CD14-positive monocyte (primary cell): ENCODE results near the gene SPTBN4. TPM values are rescaled to one million over a fixed set of nuclear protein-coding genes. Genes with fewer than 3 reads are reported as not detected.

Source experiments
- DNase-seq, 3 donors: peaks; one replicate each; pipeline ENCODE4 v3.0.0-alpha.2; 2011 to 2022
- H2AFZ ChIP-seq: 2 replicates; pipeline ENCODE4 v1.6.0; 2012; ENCODE audit warnings: mild to moderate bottlenecking, low read depth, low read length, inconsistent platforms; ENCODE audit not compliant: insufficient read depth, poor library complexity, severe bottlenecking
- H3K27ac ChIP-seq, 2 donors: 1 replicate in 1 of 2; 2 replicates in 1 of 2; pipeline ENCODE4 v1.5.1; 2012 to 2013; ENCODE audit warnings: low read length in 2 of 2, control low read depth in 1 of 2, inconsistent platforms in 1 of 2, low read depth in 1 of 2, mild to moderate bottlenecking in 1 of 2
- H3K27me3 ChIP-seq, 2 donors: one replicate each; pipeline versions ENCODE4 v1.6.0 to v1.6.1; 2011 to 2013; ENCODE audit warnings: low read length in 2 of 2; ENCODE audit not compliant: control insufficient read depth in 2 of 2, insufficient read depth in 2 of 2
- H3K36me3 ChIP-seq, 2 donors: replicated peaks in 1 of 2; 1 replicate in 1 of 2; 2 replicates in 1 of 2; pipeline versions ENCODE4 v1.5.1 to v1.6.1; 2012 to 2013; ENCODE audit warnings: low read length in 2 of 2, control low read depth in 1 of 2, inconsistent platforms in 1 of 2, mild to moderate bottlenecking in 1 of 2; ENCODE audit not compliant: insufficient read depth in 2 of 2, control insufficient read depth in 1 of 2
- H3K4me1 ChIP-seq, 2 donors: 1 replicate in 1 of 2; 2 replicates in 1 of 2; pipeline versions ENCODE4 v1.5.1 to v1.6.1; 2012 to 2013; ENCODE audit warnings: low read length in 2 of 2, control low read depth in 1 of 2, inconsistent platforms in 1 of 2, mild to moderate bottlenecking in 1 of 2, moderate library complexity in 1 of 2; ENCODE audit not compliant: insufficient read depth in 2 of 2, control insufficient read depth in 1 of 2
- H3K4me2 ChIP-seq: replicated peaks from 2 replicates; pipeline ENCODE3; 2012; ENCODE audit warnings: low read length, moderate library complexity, mild to moderate bottlenecking; ENCODE audit not compliant: poor library complexity, severe bottlenecking; ENCODE audit errors: extremely low read depth
- H3K4me3 ChIP-seq, 3 experiments: fragments of 200-600 bp in 1 of 3; sonication (generic) in 1 of 3; replicated peaks in 1 of 3; 1 replicate in 2 of 3; 2 replicates in 1 of 3; pipeline ENCODE4 v1.5.1; 2011 to 2013; ENCODE audit warnings: low read length in 3 of 3, mild to moderate bottlenecking in 3 of 3, control low read depth in 2 of 3, low read depth in 2 of 3, inconsistent platforms in 1 of 3, moderate library complexity in 1 of 3
- H3K79me2 ChIP-seq: 2 replicates; pipeline ENCODE4 v1.6.0; 2012; ENCODE audit warnings: mild to moderate bottlenecking, control low read depth, inconsistent platforms, low read length, moderate library complexity; ENCODE audit not compliant: insufficient read depth
- H3K9ac ChIP-seq: 2 replicates; pipeline ENCODE4 v1.6.0; 2017; ENCODE audit warnings: low read length, mild to moderate bottlenecking; ENCODE audit not compliant: insufficient read depth, poor library complexity, severe bottlenecking
- H3K9me3 ChIP-seq, 2 donors: replicated peaks in 1 of 2; 1 replicate in 1 of 2; 2 replicates in 1 of 2; pipeline versions ENCODE4 v1.5.1 to v1.6.1; 2012 to 2013; ENCODE audit warnings: low read length in 2 of 2, control low read depth in 1 of 2; ENCODE audit not compliant: control insufficient read depth in 1 of 2, insufficient read depth in 1 of 2
- H4K20me1 ChIP-seq: 2 replicates; pipeline ENCODE4 v1.6.0; 2012; ENCODE audit warnings: mild to moderate bottlenecking, low read length, control low read depth, moderate library complexity; ENCODE audit not compliant: insufficient read depth
- H3K27ac Mint-ChIP-seq, 7 donors: one replicate each; pipeline ENCODE4 v1.8.0; 2020; ENCODE audit warnings: mild to moderate bottlenecking in 7 of 7, mixed read lengths in 7 of 7, moderate library complexity in 6 of 7, inconsistent platforms in 2 of 7
- H3K27me3 Mint-ChIP-seq, 3 donors: one replicate each; pipeline ENCODE4 v1.8.0; 2021 to 2022; ENCODE audit warnings: low read depth in 3 of 3, mild to moderate bottlenecking in 3 of 3, mixed read lengths in 3 of 3, moderate library complexity in 3 of 3, inconsistent platforms in 1 of 3
- H3K36me3 Mint-ChIP-seq, 2 donors: one replicate each; pipeline ENCODE4 v1.8.0; 2020; ENCODE audit warnings: mixed read lengths in 2 of 2, inconsistent platforms in 1 of 2, mild to moderate bottlenecking in 1 of 2
- H3K4me1 Mint-ChIP-seq: one replicate; pipeline ENCODE4 v1.8.0; 2020; ENCODE audit warnings: mild to moderate bottlenecking, mixed read lengths
- H3K4me3 Mint-ChIP-seq, 2 donors: one replicate each; pipeline ENCODE4 v1.8.0; 2020; ENCODE audit warnings: mild to moderate bottlenecking in 2 of 2, mixed read lengths in 2 of 2, moderate library complexity in 1 of 2
- H3K9me3 Mint-ChIP-seq, 7 donors: one replicate each; pipeline ENCODE4 v1.8.0; 2020 to 2022; ENCODE audit warnings: mixed read lengths in 7 of 7, mild to moderate bottlenecking in 6 of 7, moderate library complexity in 6 of 7, inconsistent platforms in 2 of 7
- CTCF ChIP-seq: fragments of 200-600 bp; IDR thresholded peaks from one replicate; pipeline ENCODE4 v1.8.0; 2022; ENCODE audit warnings: antibody characterized with exemption, mild to moderate bottlenecking
- WGBS: methylation state at CpG from one replicate; pipeline ENCODE4 v1.1.5; 2013; ENCODE audit warnings: missing lambda C conversion rate; ENCODE audit not compliant: insufficient coverage; 5-methylcytosine and 5-hydroxymethylcytosine counted together
- intact Hi-C, 2 donors: fragments of 100-400 bp; cut with micrococcal nuclease; formaldehyde crosslinking; loops; one replicate each; pipeline versions ENCODE4 v1.15.0 to v1.15.1; 2023
- polyA plus RNA-seq, 3 donors: library from polyadenylated mRNA; depleted of rRNA in 1 of 3; unstranded in 2 of 3; stranded (reverse) in 1 of 3; fragments of 300-500 nt in 2 of 3; fragments of >200 nt in 1 of 3; fragmentation: Illumina TruSeq in 2 of 3; gene quantifications; 1 replicate in 2 of 3; 2 replicates in 1 of 3; pipeline ENCODE4 v1.2.3, GENCODE V29; 2012 to 2021

Gene SPTBN4
- polyA plus RNA-seq, 3 donors: 0.07 TPM; not detected in 2

- intact Hi-C loops: no loop called here
- 89% methylated on average over 3 of the region's 4 CpGs for WGBS
- no peak overlapping the region for H3K4me3 Mint-ChIP-seq
These were observed 72.3 kb downstream of the SPTBN4 start for GRCh38 chr19:40539070-40539469.

GRCh38 chr19:40542202-40542859, 75.5 kb downstream of the SPTBN4 start:
- Mint-ChIP-seq H3K27me3 (peaks cover 13 to 32% (median 28%) of the 10 kb centered on the region in 3 donors), H3K9me3 (peaks cover 6 to 17% (median 14%) of the 10 kb centered on the region in 7 donors), H3K4me3 (peak overlapping the region in 1 of 2 donors; percentile 43), H3K4me1 (no peaks in the 10 kb centered on the region), H3K36me3 (no peaks in the 10 kb centered on the region), H3K27ac (peak overlapping the region in 1 of 7 donors; percentile 28)
- H3K79me2 ChIP-seq: no peaks in the 10 kb centered on the region
- intact Hi-C loops: loop anchor here (5.0 kb wide), 1 partner anchor 90 kb away; no protein-coding TSS in a partner anchor
- H3K27me3 ChIP-seq: no peaks in the 10 kb centered on the region
- H3K27ac ChIP-seq: no peak overlapping the region
- H4K20me1 ChIP-seq: no peaks in the 10 kb centered on the region
- H3K4me2 ChIP-seq: no peak overlapping the region
- no peak overlapping the region for H2AFZ ChIP-seq
- no peak for TF ChIP-seq CTCF
- no peaks in the 10 kb centered on the region for H3K4me1 ChIP-seq
- H3K4me3 ChIP-seq: no peak overlapping the region
- no peak overlapping the region for H3K9ac ChIP-seq
- no peak for DNase-seq
- WGBS: 97% methylated on average over 6 of the region's 6 CpGs
- H3K36me3 ChIP-seq: no peaks in the 10 kb centered on the region
- H3K9me3 ChIP-seq: peaks cover 9 to 13% of the 10 kb centered on the region in 2 donors

More at GRCh38 chr19:40539070-40539469, 72.3 kb downstream of the SPTBN4 start:
- Histone ChIP-seq H3K4me1 (no peaks in the 10 kb centered on the region), H3K27me3 (no peaks in the 10 kb centered on the region), H3K9me3 (peaks cover 3 to 4% of the 10 kb centered on the region in 2 donors), H2AFZ (no peak overlapping the region), H3K4me3 (no peak overlapping the region), H3K4me2 (no peak overlapping the region), H3K27ac (no peak overlapping the region), H3K79me2 (no peaks in the 10 kb centered on the region), H3K9ac (no peak overlapping the region), H4K20me1 (no peaks in the 10 kb centered on the region), H3K36me3 (no peaks in the 10 kb centered on the region)
- TF ChIP-seq CTCF: no peak
- Mint-ChIP-seq H3K9me3 (peaks cover 0 to 7% (median 3%) of the 10 kb centered on the region in 7 donors), H3K4me1 (no peaks in the 10 kb centered on the region), H3K36me3 (no peaks in the 10 kb centered on the region), H3K27ac (peak overlapping the region in 1 of 7 donors; percentile 43), H3K27me3 (peaks cover 9 to 35% (median 30%) of the 10 kb centered on the region in 3 donors)
- no peak for DNase-seq
